Keratinocyte (primary cell): ENCODE data around the gene ACOT7. TPM values are rescaled to one million over a fixed set of nuclear protein-coding genes. Genes with fewer than 3 reads are reported as not detected.

Experiments used
- DNase-seq: peaks from one replicate; pipeline ENCODE4 v3.0.0-alpha.2; 2011; ENCODE audit warnings: low read depth, missing footprints, low spot score
- FAIRE-seq: peaks from 2 replicates; lab custom pipeline; 2011; peaks lifted over from hg19 to GRCh38; lab: Jason Lieb, UNC
- H2AFZ ChIP-seq: 2 replicates; pipeline ENCODE4 v1.6.0; 2012; ENCODE audit warnings: low read length, control low read depth, inconsistent platforms; ENCODE audit not compliant: control insufficient read depth
- H3K27ac ChIP-seq: 2 replicates; pipeline ENCODE4 v1.5.1; 2011; ENCODE audit warnings: low read length; ENCODE audit not compliant: control insufficient read depth, insufficient read depth
- H3K27me3 ChIP-seq: 3 replicates; pipeline ENCODE4 v1.6.0; 2011; ENCODE audit warnings: low read length; ENCODE audit not compliant: control insufficient read depth, insufficient read depth; ENCODE audit errors: extremely low read depth
- H3K36me3 ChIP-seq, 2 experiments: 2 replicates in 1 of 2; 3 replicates in 1 of 2; pipeline ENCODE4 v1.5.1; 2011; ENCODE audit warnings: low read length in 2 of 2, mild to moderate bottlenecking in 1 of 2; ENCODE audit not compliant: control insufficient read depth in 2 of 2, insufficient read depth in 2 of 2; ENCODE audit errors: extremely low read depth in 1 of 2
- H3K4me1 ChIP-seq: 3 replicates; pipeline ENCODE4 v1.5.1; 2011; ENCODE audit warnings: low read length; ENCODE audit not compliant: control insufficient read depth, insufficient read depth; ENCODE audit errors: extremely low read depth
- H3K4me2 ChIP-seq: 3 replicates; pipeline ENCODE4 v1.6.0; 2011; ENCODE audit warnings: low read depth, low read length; ENCODE audit not compliant: control insufficient read depth, insufficient read depth; ENCODE audit errors: extremely low read depth
- H3K4me3 ChIP-seq, 3 experiments: fragments of 200-600 bp in 1 of 3; sonication (generic) in 1 of 3; 2 replicates in 2 of 3; 3 replicates in 1 of 3; pipeline ENCODE4 v1.5.1; 2011 to 2016; ENCODE audit warnings: low read length in 3 of 3, mild to moderate bottlenecking in 3 of 3, control low read depth in 2 of 3, inconsistent platforms in 1 of 3, low read depth in 1 of 3, mixed read lengths in 1 of 3, mixed run types in 1 of 3, moderate library complexity in 1 of 3; ENCODE audit not compliant: control insufficient read depth in 2 of 3, insufficient read depth in 2 of 3; ENCODE audit errors: extremely low read depth in 1 of 3
- H3K79me2 ChIP-seq: 2 replicates; pipeline ENCODE4 v1.6.0; 2012; ENCODE audit warnings: low read length; ENCODE audit not compliant: control insufficient read depth, insufficient read depth
- H3K9ac ChIP-seq: 3 replicates; pipeline ENCODE4 v1.6.0; 2011; ENCODE audit warnings: low read length; ENCODE audit not compliant: control insufficient read depth, insufficient read depth; ENCODE audit errors: extremely low read depth
- H3K9me1 ChIP-seq: 3 replicates; pipeline ENCODE4 v1.6.0; 2011; ENCODE audit warnings: low read length; ENCODE audit not compliant: control insufficient read depth, insufficient read depth; ENCODE audit errors: extremely low read depth
- H3K9me3 ChIP-seq: 2 replicates; pipeline ENCODE4 v1.5.1; 2012; ENCODE audit warnings: low read depth, low read length; ENCODE audit not compliant: control insufficient read depth
- H4K20me1 ChIP-seq: 3 replicates; pipeline ENCODE4 v1.6.0; 2011; ENCODE audit warnings: low read length; ENCODE audit not compliant: control insufficient read depth, insufficient read depth; ENCODE audit errors: extremely low read depth
- EZH2 ChIP-seq: IDR thresholded peaks from one replicate; pipeline ENCODE4 v1.6.1; 2012; ENCODE audit warnings: inconsistent platforms, mild to moderate bottlenecking, low read length, moderate library complexity
- dilution Hi-C: fragments of 300-500 bp; cut with MboI; formaldehyde crosslinking; loops from one replicate; pipeline ENCODE4 v1.7.0; 2020; ENCODE audit warnings: low sequenced_read_pairs; ENCODE audit not compliant: extremely low pct_ligation_motif_present
- polyA plus RNA-seq, 5 experiments: library from polyadenylated mRNA; depleted of rRNA in 3 of 5; stranded (reverse) in 3 of 5; stranded (forward) in 1 of 5; unstranded in 1 of 5; fragments of >200 nt; gene quantifications; 1 replicate in 1 of 5; 2 replicates in 3 of 5; 3 replicates in 1 of 5; pipeline versions ENCODE4 v1.2.1 to v1.2.3, GENCODE V29; 2011 to 2012; ENCODE audit warnings: missing spikeins in 2 of 5, low read depth in 1 of 5, low replicate concordance in 1 of 5
- TF ChIP-seq, protein P1 (sequence below), 3 experiments: IDR thresholded peaks in 1 of 3; conservative IDR thresholded peaks in 1 of 3; optimal IDR thresholded peaks in 1 of 3; 2 replicates in 2 of 3; 3 replicates in 1 of 3; pipeline versions ENCODE3 to v1.5.1; 2011; ENCODE audit warnings: low read length in 3 of 3, mild to moderate bottlenecking in 3 of 3, moderate library complexity in 2 of 3, control low read depth in 1 of 3, inconsistent platforms in 1 of 3; ENCODE audit not compliant: insufficient read depth in 2 of 3; ENCODE audit errors: extremely low read depth in 1 of 3

The ACOT7 gene
- polyA plus RNA-seq, 1 donor (not counting 4 experiments of a cell fraction or from before 2014, with no cell fraction given), result 226 TPM

DNA sequence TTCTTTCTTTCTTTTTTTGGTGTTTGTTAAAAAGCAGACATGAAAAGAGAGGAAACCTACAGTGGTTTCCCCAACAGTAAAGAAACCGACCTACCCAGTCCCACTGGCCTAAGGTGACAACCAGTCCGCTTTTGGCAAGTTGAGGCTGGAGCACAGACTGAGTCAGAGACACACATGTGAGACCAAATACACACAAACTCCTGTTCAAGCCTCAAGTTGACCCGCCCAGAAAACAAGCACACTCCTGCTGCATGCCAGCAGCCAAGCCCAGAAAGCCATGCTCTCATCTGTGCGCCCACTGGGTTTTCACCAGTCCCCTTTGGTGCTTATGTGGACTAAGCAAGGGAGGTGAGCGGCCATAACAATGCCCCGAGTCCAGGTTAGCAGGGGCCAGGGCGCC lies 68.1 kb downstream of the ACOT7 start:
- H3K27ac ChIP-seq, result peak overlapping the region; percentile 50
- TF ChIP-seq, protein P1, sequence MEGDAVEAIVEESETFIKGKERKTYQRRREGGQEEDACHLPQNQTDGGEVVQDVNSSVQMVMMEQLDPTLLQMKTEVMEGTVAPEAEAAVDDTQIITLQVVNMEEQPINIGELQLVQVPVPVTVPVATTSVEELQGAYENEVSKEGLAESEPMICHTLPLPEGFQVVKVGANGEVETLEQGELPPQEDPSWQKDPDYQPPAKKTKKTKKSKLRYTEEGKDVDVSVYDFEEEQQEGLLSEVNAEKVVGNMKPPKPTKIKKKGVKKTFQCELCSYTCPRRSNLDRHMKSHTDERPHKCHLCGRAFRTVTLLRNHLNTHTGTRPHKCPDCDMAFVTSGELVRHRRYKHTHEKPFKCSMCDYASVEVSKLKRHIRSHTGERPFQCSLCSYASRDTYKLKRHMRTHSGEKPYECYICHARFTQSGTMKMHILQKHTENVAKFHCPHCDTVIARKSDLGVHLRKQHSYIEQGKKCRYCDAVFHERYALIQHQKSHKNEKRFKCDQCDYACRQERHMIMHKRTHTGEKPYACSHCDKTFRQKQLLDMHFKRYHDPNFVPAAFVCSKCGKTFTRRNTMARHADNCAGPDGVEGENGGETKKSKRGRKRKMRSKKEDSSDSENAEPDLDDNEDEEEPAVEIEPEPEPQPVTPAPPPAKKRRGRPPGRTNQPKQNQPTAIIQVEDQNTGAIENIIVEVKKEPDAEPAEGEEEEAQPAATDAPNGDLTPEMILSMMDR (optimal IDR thresholded peaks at IDR 0.05 in 1 of 3, IDR thresholded peaks at IDR 0.05 in 1 of 3, conservative IDR thresholded peaks at IDR 0.05 in 1 of 3; ENCODE audit: extremely low read depth in 1 of 3, insufficient read depth in 2 of 3, low read length in 3 of 3), result no peak
- TF ChIP-seq EZH2, result no peak

DNA sequence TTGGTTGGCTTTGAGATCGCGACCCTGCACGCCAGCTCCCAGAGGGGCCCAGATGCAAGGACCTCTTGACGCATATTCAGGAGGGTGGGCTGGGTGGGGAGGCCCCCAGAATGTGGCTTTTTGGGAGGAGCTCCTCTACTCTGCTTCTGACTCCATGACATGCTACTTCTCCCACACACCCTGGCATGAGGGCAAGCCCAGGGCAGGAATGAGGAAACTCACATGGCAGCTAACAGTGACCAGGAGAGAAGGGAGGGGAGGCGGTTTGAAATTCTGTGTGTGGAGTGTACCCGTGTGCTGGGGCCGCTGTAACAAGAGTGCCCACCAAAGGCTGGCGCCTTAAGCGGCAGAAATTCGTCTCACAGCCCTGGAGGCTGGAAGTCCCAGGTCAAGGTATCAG lies 71.4 kb downstream of the ACOT7 start:
- H3K4me3 ChIP-seq, result no peak overlapping the region
- peaks cover 38 to 45% of the 10 kb centered on the region in 2 experiments for H3K36me3 ChIP-seq
- TF ChIP-seq, protein P1 (optimal IDR thresholded peaks at IDR 0.05 in 1 of 3, IDR thresholded peaks at IDR 0.05 in 1 of 3, conservative IDR thresholded peaks at IDR 0.05 in 1 of 3; ENCODE audit: extremely low read depth in 1 of 3, insufficient read depth in 2 of 3, low read length in 3 of 3), result no peak
- no peak for TF ChIP-seq EZH2
- no peak overlapping the region for H3K4me2 ChIP-seq
- no peaks in the 10 kb centered on the region for H3K9me3 ChIP-seq
- H2AFZ ChIP-seq, result no peak overlapping the region
- dilution Hi-C loops, result no loop called here
- DNase-seq (no peak), FAIRE-seq (no peak)
- H3K4me1 ChIP-seq, result peaks cover 13% of the 10 kb centered on the region
- no peak overlapping the region for H3K9ac ChIP-seq
- H3K27ac ChIP-seq, result no peak overlapping the region
- H3K9me1 ChIP-seq, result no peaks in the 10 kb centered on the region
- H4K20me1 ChIP-seq, result no peaks in the 10 kb centered on the region
- no peaks in the 10 kb centered on the region for H3K27me3 ChIP-seq
- H3K79me2 ChIP-seq, result peaks cover 12% of the 10 kb centered on the region

More for the DNA sequence above, 68.1 kb downstream of the ACOT7 start:
- DNase-seq (peak; percentile 71), FAIRE-seq (peak; percentile 99)
- peak overlapping the region; percentile 33 for H3K4me2 ChIP-seq
- peaks cover 24% of the 10 kb centered on the region for H3K4me1 ChIP-seq
- H3K9me3 ChIP-seq, result no peaks in the 10 kb centered on the region
- H3K27me3 ChIP-seq, result no peaks in the 10 kb centered on the region
- peak overlapping the region in 1 of 3 experiments; percentile 1 for H3K4me3 ChIP-seq
- no peak overlapping the region for H2AFZ ChIP-seq
- H3K9me1 ChIP-seq, result no peaks in the 10 kb centered on the region
- peaks cover 12% of the 10 kb centered on the region for H3K79me2 ChIP-seq
- dilution Hi-C loops, result no loop called here
- H4K20me1 ChIP-seq, result no peaks in the 10 kb centered on the region
- peak overlapping the region; percentile 53 for H3K9ac ChIP-seq
- H3K36me3 ChIP-seq, result peaks cover 28 to 37% of the 10 kb centered on the region in 2 experiments
